ENCODE results near the gene STUB1. TPM values are rescaled to one million over a fixed set of nuclear protein-coding genes. Genes with fewer than 3 reads are reported as not detected.

Gene STUB1
- total and polyA plus RNA-seq, 12 donors = 121 to 339 (median 190) TPM

- Histone ChIP-seq H3K27ac (peak overlapping the region in 4 of 5 donors; percentile 89 to 95 (median 90)), H3K4me1 (replicated peaks in 1 of 2) (peaks cover 13 to 17% of the 10 kb centered on the region in 2 donors), H3K9me3 (replicated peaks in 1 of 3) (no peaks in the 10 kb centered on the region), H3K4me3 (peak overlapping the region in 1 of 4 donors; percentile 88), H3K36me3 (replicated peaks in 1 of 2) (no peaks in the 10 kb centered on the region), H3K27me3 (no peaks in the 10 kb centered on the region)
- intact Hi-C loops (cut with DNase I) = no loop called here
- no peak for DNase-seq
- WGBS, 4 donors = 84 to 90% (median 89%) methylated on average over 23 to 51 of the region's 51 CpGs
- no peak for TF ChIP-seq POLR2A (IDR thresholded peaks at IDR 0.05)
- no peak for TF ChIP-seq CTCF (IDR thresholded peaks at IDR 0.05)
Observed at GRCh38 chr16:721765-722540, 41.7 kb downstream of the STUB1 start.

GRCh38 chr16:722835-723633, 42.8 kb downstream of the STUB1 start:
- 60 to 87% (median 80%) methylated on average over 1 to 24 of the region's 24 CpGs for WGBS, 4 donors
- no peak overlapping the region for H3K27ac ChIP-seq
- H3K27me3 ChIP-seq = no peaks in the 10 kb centered on the region
- DNase-seq = no peak
- H3K9me3 ChIP-seq (replicated peaks in 1 of 3) = no peaks in the 10 kb centered on the region
- H3K36me3 ChIP-seq (replicated peaks in 1 of 2) = no peaks in the 10 kb centered on the region
- H3K4me1 ChIP-seq (replicated peaks in 1 of 2) = peaks cover 24 to 25% of the 10 kb centered on the region in 2 donors
- TF ChIP-seq POLR2A (IDR thresholded peaks at IDR 0.05) = no peak
- no peak overlapping the region for H3K4me3 ChIP-seq
- intact Hi-C loops (cut with DNase I) = no loop called here

GRCh38 chr16:723695-724094, 43.5 kb downstream of the STUB1 start:
- no peaks in the 10 kb centered on the region for H3K36me3 ChIP-seq (replicated peaks in 1 of 2)
- H3K4me1 ChIP-seq (replicated peaks in 1 of 2) = peaks cover 31% of the 10 kb centered on the region in 2 donors
- H3K4me3 ChIP-seq = no peak overlapping the region
- H3K27me3 ChIP-seq = no peaks in the 10 kb centered on the region
- H3K9me3 ChIP-seq (replicated peaks in 1 of 3) = no peaks in the 10 kb centered on the region
- no peak for DNase-seq
- intact Hi-C loops (cut with DNase I) = no loop called here
- 72 to 100% (median 79%) methylated on average over 2 to 9 of the region's 9 CpGs for WGBS, 4 donors
- TF ChIP-seq CTCF (IDR thresholded peaks at IDR 0.05) = no peak
- no peak for TF ChIP-seq POLR2A (IDR thresholded peaks at IDR 0.05)
- no peak overlapping the region for H3K27ac ChIP-seq

GRCh38 chr16:724188-725040, 44.2 kb downstream of the STUB1 start:
- H3K36me3 ChIP-seq (replicated peaks in 1 of 2) = no peaks in the 10 kb centered on the region
- TF ChIP-seq CTCF (IDR thresholded peaks at IDR 0.05) (no peak), POLR2A (IDR thresholded peaks at IDR 0.05) (no peak)
- no peaks in the 10 kb centered on the region for H3K9me3 ChIP-seq (replicated peaks in 1 of 3)
- WGBS, 4 donors = 60 to 66% (median 63%) methylated on average over 1 to 29 of the region's 29 CpGs
- no peak overlapping the region for H3K4me3 ChIP-seq
- H3K4me1 ChIP-seq (replicated peaks in 1 of 2) = peaks cover 31 to 32% of the 10 kb centered on the region in 2 donors
- no peak for DNase-seq
- H3K27me3 ChIP-seq = no peaks in the 10 kb centered on the region
- H3K27ac ChIP-seq = no peak overlapping the region
- intact Hi-C loops (cut with DNase I) = no loop called here

All from adrenal gland (tissue), 12 donors.